WERI-Rb-1 (cell line): ENCODE data around the gene CFAP100.

ENCODE experiments used
- DNase-seq: peaks from one replicate; pipeline ENCODE4 v3.0.0-alpha.2; 2020
- H3K27ac ChIP-seq: fragments of 250-450 bp; sonication (Bioruptor Pico); 2 replicates; pipeline ENCODE4 v1.5.1; 2020; ENCODE audit warnings: mild to moderate bottlenecking, moderate library complexity
- H3K27me3 ChIP-seq: fragments of 250-450 bp; sonication (Bioruptor Pico); 2 replicates; pipeline ENCODE4 v1.5.1; 2021; ENCODE audit warnings: mild to moderate bottlenecking, low read depth, moderate library complexity; ENCODE audit not compliant: insufficient read depth, severe bottlenecking
- H3K36me3 ChIP-seq: fragments of 250-450 bp; sonication (Bioruptor Pico); 2 replicates; pipeline ENCODE4 v1.5.1; 2020; ENCODE audit warnings: mild to moderate bottlenecking, moderate library complexity
- H3K4me3 ChIP-seq: 2 replicates; pipeline ENCODE4 v1.5.1; 2011; ENCODE audit warnings: low read depth, mild to moderate bottlenecking, control low read depth, low read length
- H3K9me3 ChIP-seq: fragments of 250-450 bp; sonication (Bioruptor Pico); 2 replicates; pipeline ENCODE4 v1.5.1; 2021; ENCODE audit warnings: mild to moderate bottlenecking, moderate library complexity; ENCODE audit not compliant: severe bottlenecking
- CTCF ChIP-seq: IDR thresholded peaks from 2 replicates; pipeline ENCODE4 v1.5.1; 2011; ENCODE audit warnings: low read depth, mild to moderate bottlenecking, control low read depth, inconsistent platforms, low read length

CFAP100 gene

GRCh38 chr3:126448136-126448892 is 53.6 kb downstream of the CFAP100 start:
- TF ChIP-seq CTCF: no peak
- no peak for DNase-seq
- no peak overlapping the region for H3K27ac ChIP-seq
- no peaks in the 10 kb centered on the region for H3K9me3 ChIP-seq
- H3K36me3 ChIP-seq: peaks cover 39% of the 10 kb centered on the region
- H3K27me3 ChIP-seq: no peaks in the 10 kb centered on the region
- no peak overlapping the region for H3K4me3 ChIP-seq

- H3K4me3 ChIP-seq: no peak overlapping the region
- DNase-seq: no peak
- no peaks in the 10 kb centered on the region for H3K27me3 ChIP-seq
- H3K36me3 ChIP-seq: peaks cover 39% of the 10 kb centered on the region
- H3K27ac ChIP-seq: no peak overlapping the region
- no peaks in the 10 kb centered on the region for H3K9me3 ChIP-seq
- TF ChIP-seq CTCF: no peak
These were observed 54.1 kb downstream of the CFAP100 start for GRCh38 chr3:126448893-126449180.

- no peaks in the 10 kb centered on the region for H3K9me3 ChIP-seq
- H3K27ac ChIP-seq: no peak overlapping the region
- peaks cover 45% of the 10 kb centered on the region for H3K36me3 ChIP-seq
- no peak overlapping the region for H3K4me3 ChIP-seq
- H3K27me3 ChIP-seq: no peaks in the 10 kb centered on the region
- no peak for TF ChIP-seq CTCF
- no peak for DNase-seq
These were observed 54.9 kb downstream of the CFAP100 start for GRCh38 chr3:126449621-126450051.

GRCh38 chr3:126450219-126450618 is 55.5 kb downstream of the CFAP100 start:
- no peak for TF ChIP-seq CTCF
- Histone ChIP-seq H3K27ac (no peak overlapping the region), H3K9me3 (no peaks in the 10 kb centered on the region), H3K36me3 (peaks cover 47% of the 10 kb centered on the region), H3K4me3 (no peak overlapping the region), H3K27me3 (no peaks in the 10 kb centered on the region)
- DNase-seq: no peak

GRCh38 chr3:126450744-126451143 is 56.0 kb downstream of the CFAP100 start:
- Histone ChIP-seq H3K9me3 (no peaks in the 10 kb centered on the region), H3K27ac (no peak overlapping the region), H3K4me3 (no peak overlapping the region), H3K27me3 (no peaks in the 10 kb centered on the region), H3K36me3 (peaks cover 47% of the 10 kb centered on the region)
- no peak for TF ChIP-seq CTCF
- DNase-seq: no peak

- no peak for DNase-seq
- no peak for TF ChIP-seq CTCF
These were observed 56.8 kb downstream of the CFAP100 start for GRCh38 chr3:126451511-126451910.

More at GRCh38 chr3:126451511-126451910, 56.8 kb downstream of the CFAP100 start:
- Histone ChIP-seq H3K4me3 (no peak overlapping the region), H3K27ac (no peak overlapping the region), H3K27me3 (no peaks in the 10 kb centered on the region), H3K9me3 (no peaks in the 10 kb centered on the region), H3K36me3 (peaks cover 54% of the 10 kb centered on the region)
